Measurements from ENCODE around the gene TEK.
A peak's percentile ranks its signal among the peaks of the same experiment; 100 is the strongest.

The TEK gene

GRCh38 chr9:27247756-27248155 lies 138.7 kb downstream of the TEK start:
- Histone ChIP-seq H3K4me3 (no peak overlapping the region), H3K9me3 (ENCODE audit: low read depth, low read length) (no peaks in the 10 kb centered on the region), H3K27ac (no peak overlapping the region), H3K9ac (ENCODE audit: insufficient read length) (no peak overlapping the region), H3K36me3 (ENCODE audit: insufficient read depth, low read length) (no peaks in the 10 kb centered on the region)
- no peak for TF ChIP-seq EZH2 (IDR thresholded peaks at IDR 0.05)
- no peak for TF ChIP-seq FOXP2 (optimal IDR thresholded peaks at IDR 0.05; ENCODE audit: control extremely low read depth, extremely low read length, insufficient read depth)
- no peak for TF ChIP-seq POLR2AphosphoS5 (IDR thresholded peaks at IDR 0.05; ENCODE audit: borderline replicate concordance, low read depth, low read length)
- no peak for DNase-seq (ENCODE audit: low read depth, low spot score)

- DNase-seq (ENCODE audit: low read depth, low spot score), result no peak
- TF ChIP-seq FOXP2 (optimal IDR thresholded peaks at IDR 0.05; ENCODE audit: control extremely low read depth, extremely low read length, insufficient read depth), result no peak
- TF ChIP-seq POLR2AphosphoS5 (IDR thresholded peaks at IDR 0.05; ENCODE audit: borderline replicate concordance, low read depth, low read length), result no peak
- no peak for TF ChIP-seq EZH2 (IDR thresholded peaks at IDR 0.05)
- H3K36me3 ChIP-seq (ENCODE audit: insufficient read depth, low read length), result no peaks in the 10 kb centered on the region
- H3K9me3 ChIP-seq (ENCODE audit: low read depth, low read length), result no peaks in the 10 kb centered on the region
- H3K4me3 ChIP-seq, result no peak overlapping the region
- no peak overlapping the region for H3K9ac ChIP-seq (ENCODE audit: insufficient read length)
- H3K27ac ChIP-seq, result no peak overlapping the region
Measured at GRCh38 chr9:27248702-27249101, 139.7 kb downstream of the TEK start.

- TF ChIP-seq FOXP2 (optimal IDR thresholded peaks at IDR 0.05; ENCODE audit: control extremely low read depth, extremely low read length, insufficient read depth) (no peak), POLR2AphosphoS5 (IDR thresholded peaks at IDR 0.05; ENCODE audit: borderline replicate concordance, low read depth, low read length) (no peak), EZH2 (IDR thresholded peaks at IDR 0.05) (no peak)
- H3K4me3 ChIP-seq, result no peak overlapping the region
- no peak overlapping the region for H3K27ac ChIP-seq
- no peaks in the 10 kb centered on the region for H3K36me3 ChIP-seq (ENCODE audit: insufficient read depth, low read length)
- no peaks in the 10 kb centered on the region for H3K9me3 ChIP-seq (ENCODE audit: low read depth, low read length)
- DNase-seq (ENCODE audit: low read depth, low spot score), result no peak
- H3K9ac ChIP-seq (ENCODE audit: insufficient read length), result no peak overlapping the region
Measured at GRCh38 chr9:27258662-27259061, 149.6 kb downstream of the TEK start.

GRCh38 chr9:27260789-27261516 lies 151.9 kb downstream of the TEK start:
- H3K36me3 ChIP-seq (ENCODE audit: insufficient read depth, low read length), result no peaks in the 10 kb centered on the region
- TF ChIP-seq EZH2 (IDR thresholded peaks at IDR 0.05) (no peak), FOXP2 (optimal IDR thresholded peaks at IDR 0.05; ENCODE audit: control extremely low read depth, extremely low read length, insufficient read depth) (no peak), POLR2AphosphoS5 (IDR thresholded peaks at IDR 0.05; ENCODE audit: borderline replicate concordance, low read depth, low read length) (no peak)
- no peak overlapping the region for H3K4me3 ChIP-seq
- no peak overlapping the region for H3K27ac ChIP-seq
- H3K9ac ChIP-seq (ENCODE audit: insufficient read length), result no peak overlapping the region
- H3K9me3 ChIP-seq (ENCODE audit: low read depth, low read length), result no peaks in the 10 kb centered on the region
- DNase-seq (ENCODE audit: low read depth, low spot score), result no peak

GRCh38 chr9:27261517-27262211 lies 152.6 kb downstream of the TEK start:
- TF ChIP-seq POLR2AphosphoS5 (IDR thresholded peaks at IDR 0.05; ENCODE audit: borderline replicate concordance, low read depth, low read length) (no peak), EZH2 (IDR thresholded peaks at IDR 0.05) (no peak), FOXP2 (optimal IDR thresholded peaks at IDR 0.05; ENCODE audit: control extremely low read depth, extremely low read length, insufficient read depth) (no peak)
- Histone ChIP-seq H3K27ac (no peak overlapping the region), H3K36me3 (ENCODE audit: insufficient read depth, low read length) (no peaks in the 10 kb centered on the region), H3K4me3 (no peak overlapping the region), H3K9me3 (ENCODE audit: low read depth, low read length) (no peaks in the 10 kb centered on the region), H3K9ac (ENCODE audit: insufficient read length) (no peak overlapping the region)
- DNase-seq (ENCODE audit: low read depth, low spot score), result no peak

GRCh38 chr9:27272103-27272502 lies 163.1 kb downstream of the TEK start:
- no peak for DNase-seq (ENCODE audit: low read depth, low spot score)
- H3K9ac ChIP-seq (ENCODE audit: insufficient read length), result no peak overlapping the region

GRCh38 chr9:27273186-27273585 lies 164.2 kb downstream of the TEK start:
- Histone ChIP-seq H3K4me3 (no peak overlapping the region), H3K36me3 (ENCODE audit: insufficient read depth, low read length) (no peaks in the 10 kb centered on the region), H3K9ac (ENCODE audit: insufficient read length) (no peak overlapping the region), H3K27ac (no peak overlapping the region), H3K9me3 (ENCODE audit: low read depth, low read length) (no peaks in the 10 kb centered on the region)
- DNase-seq (ENCODE audit: low read depth, low spot score), result no peak
- no peak for TF ChIP-seq EZH2 (IDR thresholded peaks at IDR 0.05)
- no peak for TF ChIP-seq POLR2AphosphoS5 (IDR thresholded peaks at IDR 0.05; ENCODE audit: borderline replicate concordance, low read depth, low read length)
- TF ChIP-seq FOXP2 (optimal IDR thresholded peaks at IDR 0.05; ENCODE audit: control extremely low read depth, extremely low read length, insufficient read depth), result no peak

More at GRCh38 chr9:27272103-27272502, 163.1 kb downstream of the TEK start:
- H3K27ac ChIP-seq, result no peak overlapping the region
- TF ChIP-seq EZH2 (IDR thresholded peaks at IDR 0.05), result no peak
- no peak for TF ChIP-seq POLR2AphosphoS5 (IDR thresholded peaks at IDR 0.05; ENCODE audit: borderline replicate concordance, low read depth, low read length)
- no peak for TF ChIP-seq FOXP2 (optimal IDR thresholded peaks at IDR 0.05; ENCODE audit: control extremely low read depth, extremely low read length, insufficient read depth)
- no peaks in the 10 kb centered on the region for H3K9me3 ChIP-seq (ENCODE audit: low read depth, low read length)
- no peaks in the 10 kb centered on the region for H3K36me3 ChIP-seq (ENCODE audit: insufficient read depth, low read length)
- no peak overlapping the region for H3K4me3 ChIP-seq

GRCh38 chr9:27276193-27277030 lies 167.4 kb downstream of the TEK start:
- H3K4me3 ChIP-seq, result no peak overlapping the region; the same call in 1 of the 2 replicates
- H3K36me3 ChIP-seq (ENCODE audit: insufficient read depth, low read length), result no peaks in the 10 kb centered on the region
- DNase-seq (ENCODE audit: low read depth, low spot score), result peak; percentile 53
- no peak overlapping the region for H3K27ac ChIP-seq
- TF ChIP-seq POLR2AphosphoS5 (IDR thresholded peaks at IDR 0.05; ENCODE audit: borderline replicate concordance, low read depth, low read length) (no peak), FOXP2 (optimal IDR thresholded peaks at IDR 0.05; ENCODE audit: control extremely low read depth, extremely low read length, insufficient read depth) (no peak)
- no peak overlapping the region for H3K9ac ChIP-seq (ENCODE audit: insufficient read length)
- H3K9me3 ChIP-seq (ENCODE audit: low read depth, low read length), result no peaks in the 10 kb centered on the region
